ENCODE measurements around the gene PTPN20.

- TF ChIP-seq CTCF (IDR thresholded peaks at IDR 0.05) (no peak), POLR2A (IDR thresholded peaks at IDR 0.05) (no peak)
Observed at GRCh38 chr10:47044741-47045140, 133.5 kb downstream of the PTPN20 start.
